ENCODE data around the gene ZDHHC11B. TPM values are rescaled to one million over a fixed set of nuclear protein-coding genes. Genes with fewer than 3 reads are reported as not detected.

The ZDHHC11B gene
- total and polyA plus RNA-seq, 9 donors: 3.8 to 51.1 (median 10.4) TPM

GRCh38 chr5:761059-761771 lies 23.3 kb downstream of the ZDHHC11B start:
- DNase-seq: no peak
- H3K27ac ChIP-seq (ENCODE audit: low read length): no peak overlapping the region

GRCh38 chr5:760363-761058 lies 24.0 kb downstream of the ZDHHC11B start:
- H3K36me3 ChIP-seq (ENCODE audit: control insufficient read depth, insufficient read depth, low read length): no peaks in the 10 kb centered on the region
- WGBS (ENCODE audit: insufficient coverage): no CpG with 5 or more reads among the region's 24 CpGs
- no peak overlapping the region for H3K4me3 ChIP-seq (ENCODE audit: low read length)
- H3K9me3 ChIP-seq (replicated peaks; ENCODE audit: control insufficient read depth, low read depth, low read length): no peaks in the 10 kb centered on the region
- peaks cover 41% of the 10 kb centered on the region for H3K4me1 ChIP-seq (ENCODE audit: control insufficient read depth, insufficient read depth, low read length)
- no peak for DNase-seq
- no peak overlapping the region for H3K27ac ChIP-seq (ENCODE audit: low read length)
- H3K27me3 ChIP-seq (ENCODE audit: control insufficient read depth, insufficient read depth, low read length): no peaks in the 10 kb centered on the region

More at GRCh38 chr5:761059-761771, 23.3 kb downstream of the ZDHHC11B start:
- Histone ChIP-seq H3K36me3 (ENCODE audit: control insufficient read depth, insufficient read depth, low read length) (peaks cover 3% of the 10 kb centered on the region), H3K4me1 (ENCODE audit: control insufficient read depth, insufficient read depth, low read length) (peaks cover 39% of the 10 kb centered on the region), H3K9me3 (replicated peaks; ENCODE audit: control insufficient read depth, low read depth, low read length) (no peaks in the 10 kb centered on the region), H3K4me3 (ENCODE audit: low read length) (no peak overlapping the region), H3K27me3 (ENCODE audit: control insufficient read depth, insufficient read depth, low read length) (no peaks in the 10 kb centered on the region)
- WGBS (ENCODE audit: insufficient coverage): 60% methylated on average over 1 of the region's 15 CpGs

- WGBS (ENCODE audit: insufficient coverage): 91% methylated on average over 4 of the region's 22 CpGs
- H3K4me1 ChIP-seq (ENCODE audit: control insufficient read depth, insufficient read depth, low read length): peaks cover 41% of the 10 kb centered on the region
- DNase-seq: no peak
- no peaks in the 10 kb centered on the region for H3K36me3 ChIP-seq (ENCODE audit: control insufficient read depth, insufficient read depth, low read length)
- no peaks in the 10 kb centered on the region for H3K9me3 ChIP-seq (replicated peaks; ENCODE audit: control insufficient read depth, low read depth, low read length)
- no peaks in the 10 kb centered on the region for H3K27me3 ChIP-seq (ENCODE audit: control insufficient read depth, insufficient read depth, low read length)
- H3K27ac ChIP-seq (ENCODE audit: low read length): no peak overlapping the region
- no peak overlapping the region for H3K4me3 ChIP-seq (ENCODE audit: low read length)
Measured at GRCh38 chr5:759781-760362, 24.7 kb downstream of the ZDHHC11B start.

- peak overlapping the region; percentile 77 for H3K27ac ChIP-seq (ENCODE audit: low read length)
- peak; percentile 92 for DNase-seq
Measured at GRCh38 chr5:759111-759751, 25.3 kb downstream of the ZDHHC11B start.

GRCh38 chr5:758698-759053 lies 25.9 kb downstream of the ZDHHC11B start:
- no peak for DNase-seq
- Histone ChIP-seq H3K27ac (ENCODE audit: low read length) (peak overlapping the region; percentile 77), H3K4me3 (ENCODE audit: low read length) (no peak overlapping the region)

More at GRCh38 chr5:759111-759751, 25.3 kb downstream of the ZDHHC11B start:
- Histone ChIP-seq H3K9me3 (replicated peaks; ENCODE audit: control insufficient read depth, low read depth, low read length) (no peaks in the 10 kb centered on the region), H3K36me3 (ENCODE audit: control insufficient read depth, insufficient read depth, low read length) (no peaks in the 10 kb centered on the region), H3K4me1 (ENCODE audit: control insufficient read depth, insufficient read depth, low read length) (peaks cover 41% of the 10 kb centered on the region), H3K27me3 (ENCODE audit: control insufficient read depth, insufficient read depth, low read length) (no peaks in the 10 kb centered on the region), H3K4me3 (ENCODE audit: low read length) (no peak overlapping the region)
- WGBS (ENCODE audit: insufficient coverage): 60% methylated on average over 11 of the region's 33 CpGs

GRCh38 chr5:757931-758697 lies 26.4 kb downstream of the ZDHHC11B start:
- peak; percentile 87 for DNase-seq
- no peaks in the 10 kb centered on the region for H3K36me3 ChIP-seq (ENCODE audit: control insufficient read depth, insufficient read depth, low read length)
- peaks cover 41% of the 10 kb centered on the region for H3K4me1 ChIP-seq (ENCODE audit: control insufficient read depth, insufficient read depth, low read length)
- WGBS (ENCODE audit: insufficient coverage): 60% methylated on average over 16 of the region's 21 CpGs
- H3K9me3 ChIP-seq (replicated peaks; ENCODE audit: control insufficient read depth, low read depth, low read length): no peaks in the 10 kb centered on the region
- H3K27me3 ChIP-seq (ENCODE audit: control insufficient read depth, insufficient read depth, low read length): no peaks in the 10 kb centered on the region
- H3K27ac ChIP-seq (ENCODE audit: low read length): peak overlapping the region; percentile 77
- H3K4me3 ChIP-seq (ENCODE audit: low read length): no peak overlapping the region

More at GRCh38 chr5:758698-759053, 25.9 kb downstream of the ZDHHC11B start:
- no peaks in the 10 kb centered on the region for H3K36me3 ChIP-seq (ENCODE audit: control insufficient read depth, insufficient read depth, low read length)
- no peaks in the 10 kb centered on the region for H3K9me3 ChIP-seq (replicated peaks; ENCODE audit: control insufficient read depth, low read depth, low read length)
- no peaks in the 10 kb centered on the region for H3K27me3 ChIP-seq (ENCODE audit: control insufficient read depth, insufficient read depth, low read length)
- WGBS (ENCODE audit: insufficient coverage): 100% methylated on average over 1 of the region's 15 CpGs
- peaks cover 41% of the 10 kb centered on the region for H3K4me1 ChIP-seq (ENCODE audit: control insufficient read depth, insufficient read depth, low read length)

GRCh38 chr5:757346-757930 lies 27.1 kb downstream of the ZDHHC11B start:
- Histone ChIP-seq H3K9me3 (replicated peaks; ENCODE audit: control insufficient read depth, low read depth, low read length) (no peaks in the 10 kb centered on the region), H3K27me3 (ENCODE audit: control insufficient read depth, insufficient read depth, low read length) (no peaks in the 10 kb centered on the region), H3K4me1 (ENCODE audit: control insufficient read depth, insufficient read depth, low read length) (peaks cover 41% of the 10 kb centered on the region), H3K36me3 (ENCODE audit: control insufficient read depth, insufficient read depth, low read length) (no peaks in the 10 kb centered on the region), H3K4me3 (ENCODE audit: low read length) (no peak overlapping the region), H3K27ac (ENCODE audit: low read length) (peak overlapping the region; percentile 64)
- 53% methylated on average over 3 of the region's 15 CpGs for WGBS (ENCODE audit: insufficient coverage)
- no peak for DNase-seq

GRCh38 chr5:756865-757345 lies 27.6 kb downstream of the ZDHHC11B start:
- Histone ChIP-seq H3K27me3 (ENCODE audit: control insufficient read depth, insufficient read depth, low read length) (no peaks in the 10 kb centered on the region), H3K9me3 (replicated peaks; ENCODE audit: control insufficient read depth, low read depth, low read length) (no peaks in the 10 kb centered on the region), H3K4me3 (ENCODE audit: low read length) (no peak overlapping the region), H3K4me1 (ENCODE audit: control insufficient read depth, insufficient read depth, low read length) (peaks cover 41% of the 10 kb centered on the region), H3K27ac (ENCODE audit: low read length) (no peak overlapping the region), H3K36me3 (ENCODE audit: control insufficient read depth, insufficient read depth, low read length) (no peaks in the 10 kb centered on the region)
- WGBS (ENCODE audit: insufficient coverage): 5% methylated on average over 3 of the region's 11 CpGs
- DNase-seq: peak; percentile 80

GRCh38 chr5:756171-756570 lies 28.4 kb downstream of the ZDHHC11B start:
- Histone ChIP-seq H3K4me1 (ENCODE audit: control insufficient read depth, insufficient read depth, low read length) (peaks cover 41% of the 10 kb centered on the region), H3K4me3 (ENCODE audit: low read length) (no peak overlapping the region), H3K27me3 (ENCODE audit: control insufficient read depth, insufficient read depth, low read length) (no peaks in the 10 kb centered on the region), H3K36me3 (ENCODE audit: control insufficient read depth, insufficient read depth, low read length) (no peaks in the 10 kb centered on the region), H3K27ac (ENCODE audit: low read length) (no peak overlapping the region), H3K9me3 (replicated peaks; ENCODE audit: control insufficient read depth, low read depth, low read length) (no peaks in the 10 kb centered on the region)
- 70% methylated on average over 2 of the region's 10 CpGs for WGBS (ENCODE audit: insufficient coverage)
- no peak for DNase-seq
